GM06990 (cell line): ENCODE results near the gene GBF1.

ENCODE experiments used
- DNase-seq: peaks from one replicate; pipeline ENCODE4 v3.0.0-alpha.2; 2011; ENCODE audit not compliant: insufficient read length; ENCODE audit errors: extremely low read depth
- H3K27me3 ChIP-seq: replicated peaks from 2 replicates; pipeline ENCODE4 v1.6.0; 2011; ENCODE audit warnings: low read length; ENCODE audit not compliant: control insufficient read depth, insufficient read depth
- H3K36me3 ChIP-seq: 2 replicates; pipeline ENCODE4 v1.5.1; 2011; ENCODE audit warnings: low read length; ENCODE audit not compliant: control insufficient read depth, insufficient read depth
- H3K4me3 ChIP-seq: replicated peaks from 2 replicates; pipeline ENCODE4 v1.5.1; 2011; ENCODE audit warnings: low read depth, mild to moderate bottlenecking, control low read depth, low read length
- TF ChIP-seq, protein P1 (sequence below): IDR thresholded peaks from 2 replicates; pipeline ENCODE4 v1.5.1; 2011; ENCODE audit warnings: low read length, control low read depth, mild to moderate bottlenecking, inconsistent platforms; ENCODE audit not compliant: insufficient read depth, poor library complexity, severe bottlenecking

The GBF1 gene

GRCh38 chr10:102322914-102323313 is 77.6 kb downstream of the GBF1 start:
- peak; percentile 11 for DNase-seq
- H3K27me3 ChIP-seq, result no peaks in the 10 kb centered on the region
- TF ChIP-seq, protein P1, sequence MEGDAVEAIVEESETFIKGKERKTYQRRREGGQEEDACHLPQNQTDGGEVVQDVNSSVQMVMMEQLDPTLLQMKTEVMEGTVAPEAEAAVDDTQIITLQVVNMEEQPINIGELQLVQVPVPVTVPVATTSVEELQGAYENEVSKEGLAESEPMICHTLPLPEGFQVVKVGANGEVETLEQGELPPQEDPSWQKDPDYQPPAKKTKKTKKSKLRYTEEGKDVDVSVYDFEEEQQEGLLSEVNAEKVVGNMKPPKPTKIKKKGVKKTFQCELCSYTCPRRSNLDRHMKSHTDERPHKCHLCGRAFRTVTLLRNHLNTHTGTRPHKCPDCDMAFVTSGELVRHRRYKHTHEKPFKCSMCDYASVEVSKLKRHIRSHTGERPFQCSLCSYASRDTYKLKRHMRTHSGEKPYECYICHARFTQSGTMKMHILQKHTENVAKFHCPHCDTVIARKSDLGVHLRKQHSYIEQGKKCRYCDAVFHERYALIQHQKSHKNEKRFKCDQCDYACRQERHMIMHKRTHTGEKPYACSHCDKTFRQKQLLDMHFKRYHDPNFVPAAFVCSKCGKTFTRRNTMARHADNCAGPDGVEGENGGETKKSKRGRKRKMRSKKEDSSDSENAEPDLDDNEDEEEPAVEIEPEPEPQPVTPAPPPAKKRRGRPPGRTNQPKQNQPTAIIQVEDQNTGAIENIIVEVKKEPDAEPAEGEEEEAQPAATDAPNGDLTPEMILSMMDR, result no peak
- no peak overlapping the region for H3K4me3 ChIP-seq
- peaks cover 2% of the 10 kb centered on the region for H3K36me3 ChIP-seq

- no peaks in the 10 kb centered on the region for H3K27me3 ChIP-seq
- H3K4me3 ChIP-seq, result no peak overlapping the region
- DNase-seq, result no peak
- peaks cover 2% of the 10 kb centered on the region for H3K36me3 ChIP-seq
- TF ChIP-seq, protein P1, result no peak
Measured at GRCh38 chr10:102324061-102324460, 78.7 kb downstream of the GBF1 start.

- Histone ChIP-seq H3K4me3 (no peak overlapping the region), H3K36me3 (peaks cover 2% of the 10 kb centered on the region), H3K27me3 (no peaks in the 10 kb centered on the region)
- no peak for DNase-seq
- TF ChIP-seq, protein P1, result no peak
Measured at GRCh38 chr10:102326031-102326430, 80.7 kb downstream of the GBF1 start.

- TF ChIP-seq, protein P1, result no peak
- Histone ChIP-seq H3K4me3 (no peak overlapping the region), H3K36me3 (no peaks in the 10 kb centered on the region; the same call in 1 of the 2 replicates), H3K27me3 (no peaks in the 10 kb centered on the region)
- DNase-seq, result no peak
Measured at GRCh38 chr10:102327002-102327401, 81.7 kb downstream of the GBF1 start.

DNA sequence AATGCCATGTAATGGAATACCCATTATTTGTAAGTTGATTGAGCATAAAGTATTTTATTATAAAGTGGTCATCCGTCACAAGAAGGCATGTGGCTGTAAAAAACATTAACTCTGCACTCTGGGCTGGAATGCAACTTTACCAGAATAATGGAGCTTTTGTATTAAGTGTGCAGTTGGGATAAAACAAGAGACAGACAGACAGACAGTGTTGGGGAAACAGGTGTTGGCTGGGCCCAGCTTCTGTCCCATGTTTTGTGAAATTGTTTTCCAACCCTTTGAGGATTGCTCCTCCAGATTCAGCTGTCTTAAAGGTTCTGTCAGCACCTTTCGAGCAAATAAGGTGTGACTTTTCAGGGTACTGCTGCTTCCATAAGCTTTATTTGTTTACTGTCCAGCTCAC is 82.3 kb downstream of the GBF1 start:
- TF ChIP-seq, protein P1, result no peak
- Histone ChIP-seq H3K27me3 (no peaks in the 10 kb centered on the region), H3K4me3 (no peak overlapping the region), H3K36me3 (no peaks in the 10 kb centered on the region; the same call in 1 of the 2 replicates)
- DNase-seq, result no peak

- TF ChIP-seq, protein P1, result no peak
- no peak for DNase-seq
- peaks cover 4% of the 10 kb centered on the region; the same call in 1 of the 2 replicates for H3K36me3 ChIP-seq
- H3K4me3 ChIP-seq, result no peak overlapping the region
- H3K27me3 ChIP-seq, result no peaks in the 10 kb centered on the region
Measured at GRCh38 chr10:102332772-102333171, 87.4 kb downstream of the GBF1 start.
